Loucy (cell line): ENCODE results near the gene HOXA13.

Experiments used
- CTCF ChIP-seq: fragments of 200-600 bp; sonication (generic); conservative IDR thresholded peaks from 2 replicates; pipeline ENCODE4 v1.5.1; 2014; ENCODE audit warnings: mild to moderate bottlenecking, antibody characterized with exemption, low read length
- EZH2phosphoT487 ChIP-seq: fragments of 200-600 bp; IDR thresholded peaks from 2 replicates; pipeline ENCODE4 v1.6.1; 2018; ENCODE audit warnings: antibody characterized with exemption, mild to moderate bottlenecking, moderate library complexity, borderline replicate concordance

- no peak for TF ChIP-seq EZH2phosphoT487
- no peak for TF ChIP-seq CTCF
Measured at GRCh38 chr7:27175626-27176523, 24.0 kb downstream of the HOXA13 start.
